GM19324 (cell line): ENCODE measurements around the gene UCN2.

Experiments
- ATAC-seq: cut with Tn5 transposase; IDR thresholded peaks from one replicate; pipeline ENCODE4 v1.9.1; 2021; ENCODE audit warnings: mild to moderate bottlenecking, moderate library complexity; ENCODE audit not compliant: unreplicated experiment, low FRiP score

UCN2 gene

DNA sequence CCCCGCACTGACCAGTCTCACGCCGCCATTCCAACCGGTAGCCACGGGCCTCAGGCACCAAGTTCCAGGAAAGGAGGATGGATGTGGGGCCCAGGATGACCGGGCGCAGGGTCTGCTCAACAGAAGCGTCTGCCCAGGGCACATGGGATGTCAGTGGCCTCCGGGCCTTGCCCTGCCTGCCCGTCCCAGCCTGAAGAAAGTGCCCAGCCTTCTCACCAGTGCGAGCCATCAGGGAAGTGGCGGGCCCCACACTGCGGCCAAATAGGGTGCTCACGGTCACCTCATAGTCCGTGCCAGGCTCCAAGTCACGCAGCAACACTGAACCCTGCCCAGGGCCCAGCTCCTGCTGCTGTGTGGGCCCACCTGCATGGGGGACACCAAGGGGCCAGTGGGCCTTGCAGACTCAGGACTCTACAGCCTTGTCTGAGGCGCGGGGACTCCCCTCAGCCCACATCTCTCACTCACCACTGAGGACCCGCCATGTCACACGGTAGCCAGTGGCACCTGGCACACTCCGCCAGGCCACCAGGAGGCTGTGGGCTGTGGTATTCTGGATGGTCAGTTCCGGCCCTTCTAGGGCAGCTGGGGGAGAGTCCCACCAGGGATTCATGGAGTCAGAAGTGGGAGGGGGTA, 28.4 kb upstream of the UCN2 start:
- no peak for ATAC-seq

DNA sequence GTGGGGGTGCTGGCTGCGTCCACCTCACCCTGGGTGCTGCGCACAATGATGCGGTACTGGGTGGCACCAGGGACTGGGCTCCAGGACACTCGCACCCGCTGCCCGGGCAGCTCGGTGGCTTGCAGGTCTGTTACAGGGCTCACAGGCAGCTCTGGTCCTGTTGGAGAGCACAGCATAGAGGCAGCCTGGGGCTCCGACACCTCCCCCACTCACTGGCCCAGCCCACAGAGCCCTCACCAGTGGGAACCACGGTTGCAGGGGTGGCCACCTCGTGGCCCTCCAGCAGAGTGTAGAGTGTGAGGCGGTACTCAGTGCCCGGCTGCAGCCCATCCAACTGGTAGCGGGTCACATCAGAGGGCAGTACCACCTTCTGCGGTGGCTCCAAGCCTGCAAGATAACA, 27.9 kb upstream of the UCN2 start:
- no peak for ATAC-seq

DNA sequence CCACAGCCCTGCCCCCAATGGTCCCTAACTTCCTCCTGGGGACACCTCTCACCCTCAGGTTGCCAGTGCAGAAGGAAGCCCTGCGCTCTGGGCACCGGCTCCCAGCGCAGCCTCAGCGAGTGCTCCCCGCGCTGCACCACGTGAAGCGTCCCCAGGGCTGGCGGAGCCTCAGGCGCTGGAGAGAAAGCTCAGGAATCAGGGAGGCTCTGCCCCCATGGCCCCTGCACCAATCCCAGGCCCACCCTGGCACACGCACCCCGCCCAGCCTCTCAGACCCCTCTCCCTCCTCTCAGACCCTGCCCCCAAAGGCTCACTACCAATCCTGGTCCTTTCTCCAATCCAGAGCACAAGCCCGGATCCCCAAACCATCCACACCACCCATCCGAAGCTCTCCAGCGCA, 24.6 kb upstream of the UCN2 start:
- no peak for ATAC-seq

DNA sequence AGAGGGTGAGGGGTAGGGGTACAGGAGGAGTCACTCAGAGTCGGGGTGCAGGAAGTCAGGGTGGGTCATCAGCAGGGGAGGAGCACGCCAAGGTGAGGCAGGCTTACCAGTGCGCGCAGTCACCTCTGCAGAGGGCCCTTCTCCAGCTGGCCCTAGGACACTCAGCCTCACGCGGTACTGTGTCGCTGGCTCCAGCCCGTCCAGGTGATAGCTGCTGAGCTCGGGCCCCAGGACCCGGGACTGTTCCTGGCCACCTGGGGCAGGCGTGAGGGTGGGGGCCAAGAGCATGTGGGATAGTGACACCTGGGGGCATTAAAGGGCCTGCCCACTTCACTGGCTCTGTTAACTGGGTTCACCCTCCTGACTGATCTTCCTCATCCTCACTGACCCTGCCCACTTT, 24.1 kb upstream of the UCN2 start:
- ATAC-seq, result no peak

DNA sequence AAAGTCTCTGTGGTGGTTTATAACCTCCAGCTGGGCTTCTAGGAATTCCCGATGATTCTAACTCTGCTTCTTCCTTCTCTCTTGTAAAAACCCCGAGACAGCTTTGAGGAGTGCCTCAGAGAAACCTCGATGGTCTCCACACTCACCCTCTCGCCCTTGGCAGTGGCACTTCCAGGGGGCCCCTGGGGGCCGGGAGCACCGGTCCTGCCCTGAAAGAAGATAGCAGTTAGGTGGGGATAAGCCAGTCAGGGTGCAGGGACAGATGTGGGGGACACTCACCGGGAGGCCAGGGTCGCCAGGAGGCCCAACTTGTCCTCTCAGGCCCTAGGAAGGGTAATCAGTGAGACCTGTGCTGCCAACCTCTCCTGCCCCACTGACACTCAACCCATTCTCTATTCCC, 21.8 kb upstream of the UCN2 start:
- ATAC-seq, result no peak

DNA sequence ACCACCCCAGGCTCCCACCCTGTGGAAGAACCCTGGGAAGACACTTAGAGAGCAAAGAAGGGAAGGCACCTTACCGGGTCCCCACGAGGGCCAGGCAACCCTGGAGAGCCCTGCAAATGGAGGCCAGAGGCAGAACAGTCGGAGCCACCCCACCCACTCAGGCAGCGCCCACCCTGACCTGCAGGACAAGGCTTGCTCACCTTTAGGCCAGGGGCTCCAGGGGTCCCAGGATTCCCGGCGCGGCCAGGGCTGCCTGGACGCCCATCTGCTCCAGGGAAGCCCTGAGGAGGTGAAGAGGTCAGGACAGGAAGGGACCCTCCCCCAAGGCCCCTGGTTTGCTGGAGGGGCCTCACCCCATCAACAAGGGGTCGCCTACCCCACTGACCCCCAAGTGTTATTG, 21.3 kb upstream of the UCN2 start:
- no peak for ATAC-seq

DNA sequence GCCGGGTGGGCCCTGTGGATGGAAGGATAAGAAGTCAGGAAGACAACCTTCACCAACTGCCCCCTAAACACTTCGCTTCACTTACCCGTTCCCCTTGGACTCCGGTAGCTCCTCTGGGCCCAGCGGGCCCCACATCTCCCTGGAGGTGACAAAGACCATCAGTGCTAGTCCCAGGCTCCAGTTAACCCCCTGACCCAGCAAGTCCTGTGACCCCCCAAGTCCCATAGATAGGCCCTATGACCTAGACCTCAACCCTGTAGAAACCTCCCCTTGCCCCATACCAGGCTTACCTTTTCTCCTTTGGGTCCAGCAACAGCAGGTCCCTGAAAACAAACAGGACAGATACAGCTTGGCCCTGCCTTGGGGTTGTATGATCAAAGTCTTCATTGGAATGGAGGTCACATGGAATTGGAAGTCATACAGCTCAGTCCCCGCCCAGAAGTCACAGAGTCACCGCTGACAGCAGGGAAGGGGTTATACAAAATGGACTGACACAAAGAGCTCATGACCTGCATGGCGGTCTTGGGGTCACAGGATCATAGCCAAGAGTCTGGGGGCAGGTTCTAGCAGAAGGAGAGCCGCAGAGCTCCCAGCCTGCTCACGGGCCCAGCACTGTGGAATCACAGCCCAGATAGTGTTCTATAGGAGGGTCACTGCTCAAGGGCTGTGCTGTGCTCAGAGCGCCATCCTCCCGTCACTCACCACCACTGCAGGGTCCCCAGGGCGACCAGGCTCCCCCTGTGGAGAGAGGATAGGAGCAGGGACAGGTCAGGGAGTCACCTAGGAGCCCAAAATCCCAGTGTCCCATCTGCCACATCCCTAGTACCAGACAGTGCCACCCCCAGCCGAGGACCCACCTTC, 18.3 kb upstream of the UCN2 start:
- ATAC-seq, result no peak

DNA sequence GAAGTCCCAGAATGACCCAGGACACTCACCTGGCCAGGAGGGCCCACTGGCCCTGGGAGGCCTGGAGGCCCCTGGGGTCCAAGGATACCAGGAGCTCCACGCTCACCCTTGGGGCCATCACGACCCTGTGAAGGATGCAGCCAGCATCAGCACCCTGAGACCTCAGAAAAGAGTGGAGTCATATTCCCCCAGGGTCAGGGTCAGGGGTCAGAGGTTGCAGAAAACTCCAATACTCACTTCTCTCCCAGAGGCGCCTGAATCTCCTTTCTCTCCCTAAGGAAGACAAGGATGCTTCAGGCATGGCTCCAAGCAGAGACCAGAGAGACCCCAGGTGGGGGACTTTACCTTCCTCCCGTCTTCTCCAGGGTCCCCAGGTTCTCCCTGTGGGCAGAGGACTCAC, 13.1 kb upstream of the UCN2 start:
- no peak for ATAC-seq

DNA sequence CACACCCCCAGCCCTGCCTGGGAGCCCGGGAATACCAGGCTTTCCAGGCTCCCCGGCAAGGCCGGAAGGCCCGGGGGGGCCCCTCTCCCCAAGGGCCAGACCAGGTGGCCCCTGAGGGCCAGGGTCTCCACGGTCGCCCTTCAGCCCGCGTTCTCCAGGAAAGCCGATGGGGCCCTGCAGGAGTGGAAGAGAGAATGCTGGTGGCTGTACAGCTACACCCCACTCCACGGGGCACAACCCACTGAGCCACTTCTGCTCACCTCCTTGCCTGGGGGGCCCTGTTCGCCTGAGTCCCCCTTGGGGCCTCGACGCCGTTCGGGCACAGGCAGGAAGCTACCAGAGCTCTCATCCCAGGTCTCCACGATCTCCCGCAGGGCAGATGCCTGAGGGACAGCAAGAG, 11.8 kb upstream of the UCN2 start:
- no peak for ATAC-seq

DNA sequence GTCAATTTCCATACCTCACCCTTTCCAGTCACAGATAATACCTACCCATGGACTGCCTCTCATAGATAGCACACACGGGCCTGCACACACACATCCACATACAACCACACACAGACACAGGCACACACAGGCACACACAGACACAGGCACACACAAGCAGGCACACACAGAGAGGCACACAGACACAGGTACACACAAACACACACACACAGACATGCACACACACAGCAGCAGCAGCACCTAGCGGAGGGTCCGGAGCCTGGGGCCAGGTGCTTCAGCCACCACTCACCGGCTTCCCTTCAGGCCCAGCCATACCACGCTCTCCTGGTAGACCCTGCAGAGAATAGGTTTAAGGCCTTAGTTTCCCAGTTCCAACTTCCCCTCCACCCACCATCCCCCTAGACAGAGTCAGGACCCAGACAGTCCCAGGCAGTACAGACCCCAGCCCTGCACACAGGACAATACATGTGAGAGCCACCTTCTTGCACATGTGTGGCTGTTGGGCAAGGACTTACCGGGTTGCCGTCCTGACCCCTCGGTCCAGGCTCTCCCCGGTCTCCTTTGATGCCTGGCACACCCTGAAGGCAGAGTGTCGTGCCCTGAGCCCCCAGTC, 10.5 kb upstream of the UCN2 start:
- no peak for ATAC-seq

DNA sequence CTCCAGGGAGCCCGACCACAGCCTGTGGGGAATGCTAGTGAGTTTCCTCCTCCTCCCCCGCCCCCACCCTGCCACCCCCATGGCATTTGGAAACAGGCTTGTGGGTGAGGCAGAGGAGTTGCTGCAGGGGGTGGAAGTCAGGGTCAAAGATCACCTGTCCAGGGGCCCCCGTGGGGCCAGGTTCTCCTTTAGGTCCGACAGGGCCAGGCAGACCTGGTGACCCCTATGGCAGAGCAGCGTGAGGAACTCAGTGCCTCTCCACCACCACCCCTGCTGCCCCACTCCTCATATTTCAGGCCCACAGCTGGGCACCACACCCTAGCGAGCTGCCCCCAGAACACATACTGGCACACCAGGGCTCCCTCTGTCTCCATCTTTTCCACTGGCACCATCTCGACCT, 8.9 kb upstream of the UCN2 start:
- ATAC-seq, result no peak

DNA sequence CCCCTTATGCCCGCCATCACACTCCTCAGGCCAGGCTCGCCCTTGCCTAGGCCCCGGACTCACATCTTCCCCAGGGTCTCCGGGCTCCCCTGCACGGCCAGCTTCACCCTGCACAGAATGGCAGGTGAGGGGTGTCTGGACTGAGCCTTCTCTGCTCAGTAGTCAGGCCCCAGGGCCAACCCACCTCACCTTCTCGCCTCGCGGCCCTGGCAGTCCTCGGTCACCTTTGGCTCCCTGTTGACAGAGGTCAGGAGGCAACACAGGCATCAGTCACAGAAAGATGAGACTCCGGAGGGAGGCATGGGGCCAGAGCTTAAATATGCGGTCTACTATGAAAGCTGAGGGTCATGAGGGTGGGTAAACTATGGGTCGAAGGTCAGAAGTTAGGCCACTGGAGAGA, 8.4 kb upstream of the UCN2 start:
- no peak for ATAC-seq

DNA sequence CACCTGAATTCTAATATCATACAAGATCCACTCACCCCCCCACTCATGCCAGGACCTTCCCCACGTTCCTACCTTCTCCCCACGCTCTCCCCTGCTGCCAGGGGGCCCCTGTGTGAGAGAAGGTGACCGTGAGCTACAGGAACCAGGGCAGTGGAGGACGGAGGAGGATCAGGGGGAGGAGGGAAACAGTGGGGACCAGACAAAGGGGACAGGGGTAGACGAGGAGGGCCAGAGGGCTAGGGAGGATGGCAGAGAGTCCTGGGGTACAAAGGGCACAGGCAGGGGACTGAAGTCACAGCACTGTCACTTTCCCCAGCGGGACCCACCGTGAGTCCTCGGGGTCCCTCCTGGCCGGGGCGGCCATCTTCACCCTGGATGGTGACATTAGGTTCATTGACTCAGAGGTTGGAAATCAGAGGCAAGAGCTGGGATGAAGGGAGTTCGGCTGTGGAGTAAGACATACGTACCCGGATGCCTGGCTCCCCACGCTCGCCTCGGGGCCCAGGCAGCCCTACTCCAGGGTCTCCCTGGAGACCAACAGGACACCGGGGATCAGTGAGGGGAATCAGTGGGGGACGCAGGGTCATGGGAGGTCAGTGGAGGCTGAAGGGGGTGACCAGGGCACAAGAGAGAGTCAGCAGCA, 6.3 kb upstream of the UCN2 start:
- ATAC-seq, result no peak

DNA sequence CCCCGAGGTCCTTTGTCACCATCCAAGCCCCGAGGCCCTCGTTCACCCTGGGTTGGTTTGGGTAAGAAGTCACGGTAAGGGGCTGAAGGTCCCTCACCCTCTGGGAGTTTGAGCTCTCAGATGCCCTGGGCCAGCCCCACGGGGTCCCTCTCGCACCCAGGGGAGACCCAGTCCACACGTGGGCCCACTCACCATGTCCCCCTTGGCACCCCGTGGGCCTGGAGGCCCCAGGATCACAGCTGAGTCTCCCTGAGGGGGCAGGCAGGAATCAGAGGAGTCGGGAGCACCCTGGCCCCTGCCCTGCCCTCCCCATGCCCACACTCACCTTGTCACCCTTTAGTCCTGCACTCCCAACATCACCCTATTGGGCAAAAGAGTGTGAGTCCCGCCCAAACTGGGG, 5.8 kb upstream of the UCN2 start:
- ATAC-seq, result no peak

DNA sequence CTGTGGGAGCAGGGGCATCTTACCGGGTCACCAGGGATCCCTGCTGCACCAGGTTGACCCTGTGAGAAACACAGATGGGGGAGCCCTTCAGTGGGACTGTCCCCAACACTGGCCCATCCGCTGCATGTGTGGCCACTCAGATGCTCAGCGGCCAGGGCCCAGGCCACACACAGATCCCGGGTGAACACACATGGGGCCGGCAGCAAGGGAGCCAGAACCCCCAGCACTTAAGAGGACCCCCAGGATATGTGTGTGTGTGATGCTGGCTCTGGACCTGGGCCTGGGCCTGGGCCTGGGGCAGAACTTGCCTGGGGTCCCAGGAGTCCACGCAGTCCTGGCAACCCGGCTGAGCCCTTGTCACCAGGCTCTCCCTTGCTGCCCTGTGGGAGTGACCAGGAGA, 4.9 kb upstream of the UCN2 start:
- ATAC-seq, result no peak

DNA sequence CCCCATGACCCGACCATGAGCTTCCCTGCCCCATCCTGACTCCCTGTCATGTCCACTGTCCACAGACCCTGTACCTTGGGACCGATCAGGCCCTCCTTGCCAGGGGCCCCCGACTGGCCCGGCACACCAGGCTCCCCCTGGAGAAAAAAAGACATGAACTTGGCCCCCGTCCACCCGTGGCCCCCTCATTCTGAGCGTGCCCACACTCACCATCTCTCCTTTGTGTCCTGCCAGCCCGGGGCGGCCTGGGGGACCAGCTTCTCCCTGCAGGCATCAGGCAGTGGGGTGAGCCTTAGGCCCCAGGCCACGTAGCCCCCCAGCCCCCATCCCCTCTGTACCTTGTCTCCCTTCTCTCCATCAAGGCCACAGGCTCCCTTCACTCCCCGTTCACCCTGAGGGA, 3.9 kb upstream of the UCN2 start:
- ATAC-seq, result no peak

DNA sequence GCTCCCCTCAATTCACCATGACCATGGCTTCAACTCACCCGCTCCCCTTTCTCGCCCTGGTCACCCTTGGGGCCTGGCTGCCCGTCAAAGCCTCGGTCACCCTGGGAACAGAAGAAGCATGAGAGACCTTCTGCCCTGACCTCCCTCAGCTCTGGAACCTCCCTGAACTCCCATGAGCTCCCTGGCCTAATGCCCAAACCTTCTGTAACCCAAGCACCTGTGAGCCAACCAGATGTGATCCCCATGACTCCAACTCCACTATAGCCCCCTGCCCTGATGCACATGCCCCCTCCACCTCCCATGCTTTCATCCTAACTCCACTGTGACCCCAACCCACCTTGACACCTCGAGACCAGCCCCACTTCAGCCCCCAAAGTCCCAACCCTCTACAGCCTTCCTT, 3.5 kb upstream of the UCN2 start:
- ATAC-seq, result no peak

DNA sequence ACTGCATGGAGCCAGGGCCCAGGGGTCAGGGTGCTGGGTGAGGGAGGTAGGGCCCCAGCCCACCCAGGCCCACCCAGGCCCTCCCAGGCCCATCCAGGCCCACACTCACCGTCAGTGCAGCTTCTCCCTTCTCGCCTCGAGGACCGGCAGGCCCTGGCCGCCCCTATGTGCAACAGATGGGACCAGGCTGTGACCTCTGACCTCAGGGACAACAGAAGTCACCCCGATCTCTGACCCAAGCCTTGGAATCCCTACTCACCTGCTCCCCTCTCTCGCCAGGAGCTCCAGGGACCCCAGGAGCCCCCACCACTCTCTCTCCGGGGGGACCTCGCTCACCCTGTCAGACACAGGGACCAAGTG, 2.8 kb upstream of the UCN2 start:
- no peak for ATAC-seq

DNA sequence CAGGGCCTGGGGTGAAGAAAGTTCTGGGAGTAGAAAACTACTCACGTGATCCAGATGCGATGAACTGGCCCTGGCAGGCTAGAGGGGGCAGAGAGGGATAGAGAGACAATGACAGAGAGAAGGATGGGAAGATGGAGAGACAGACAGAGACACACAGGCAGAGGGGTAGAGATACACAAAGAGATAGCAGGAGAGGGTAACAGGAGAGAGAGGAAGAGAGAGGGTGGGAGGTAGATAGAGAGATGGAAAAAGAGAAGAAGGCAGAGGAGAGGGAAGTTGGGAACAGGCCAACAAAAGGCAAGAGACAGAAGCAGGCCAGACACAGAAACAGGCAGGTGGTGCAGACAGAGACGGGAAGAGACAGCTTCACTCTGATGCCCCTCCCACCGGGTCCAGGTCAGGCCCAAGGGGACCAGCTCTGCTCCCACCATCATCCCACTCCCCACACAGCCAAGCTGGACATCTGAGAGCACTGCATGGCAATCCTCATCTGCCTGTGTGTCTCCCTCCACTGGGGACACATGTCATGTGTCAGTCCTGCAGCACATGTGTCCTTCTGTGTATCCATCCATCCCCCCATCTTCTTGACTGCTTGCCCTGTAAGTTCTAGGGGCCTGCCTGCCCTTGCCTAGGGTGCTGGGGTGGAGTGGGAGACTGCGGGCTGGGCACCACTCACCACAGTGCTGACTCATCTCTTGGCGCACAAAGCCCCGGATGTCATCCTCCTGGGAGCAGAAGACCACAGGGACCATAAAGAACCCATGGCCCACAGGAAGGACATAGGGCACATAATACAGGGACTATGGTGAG, 2.2 kb upstream of the UCN2 start:
- ATAC-seq, result no peak

DNA sequence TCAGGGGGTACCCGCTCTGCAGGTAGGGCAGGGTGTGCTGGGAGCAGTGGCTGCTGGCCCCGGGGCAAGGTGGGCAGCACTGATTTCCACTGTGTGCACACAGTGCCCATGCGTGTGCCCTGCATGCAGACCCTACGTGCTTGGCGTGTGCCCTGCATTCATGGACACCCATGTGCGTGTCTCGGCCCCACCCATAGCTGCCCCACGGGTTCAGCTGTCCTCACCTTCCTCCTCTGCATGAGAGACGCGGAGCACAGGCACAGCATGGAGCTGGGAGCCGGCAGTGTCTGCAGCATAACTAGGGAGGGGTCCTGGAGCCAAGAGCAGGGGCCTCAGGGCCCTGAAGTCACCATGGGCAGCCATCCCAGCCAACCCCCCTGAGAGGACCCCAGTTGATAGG, 1.6 kb upstream of the UCN2 start:
- ATAC-seq, result no peak

DNA sequence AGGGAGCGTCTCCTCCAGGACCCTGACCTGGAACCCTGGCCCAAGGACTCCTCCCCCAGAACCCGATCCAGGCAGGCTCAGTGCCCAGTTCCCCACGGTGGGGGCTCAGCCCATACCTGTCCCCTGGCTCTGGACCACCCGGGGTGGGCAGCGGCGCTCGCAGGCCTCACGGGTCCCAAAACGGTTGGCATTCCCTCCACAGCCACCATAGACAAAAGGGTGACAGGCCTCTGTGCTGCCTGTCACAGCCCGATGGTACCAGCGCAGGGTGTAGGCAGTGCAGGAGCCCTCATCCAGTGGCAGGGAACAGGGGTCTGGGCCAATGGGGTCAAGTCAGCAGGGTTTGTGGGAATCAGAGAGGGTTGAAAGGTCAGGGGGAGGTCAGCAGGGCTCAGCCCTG, 1.1 kb upstream of the UCN2 start:
- ATAC-seq, result no peak
